Colon (tissue), 2 donors: ENCODE measurements around the gene SCGB1D1.

Source experiments
- FAIRE-seq: peaks from 2 replicates; lab custom pipeline; 2012; peaks lifted over from hg19 to GRCh38; lab: Jason Lieb, UNC
- donor health status: control.
- donor health status: control.

Gene SCGB1D1

GRCh38 chr11:62190011-62190410 lies at the start of gene SCGB1D1:
Gene SCGB1D1 (plus strand): TSS chr11:62190216. CDS start chr11:62190285, 69 bp downstream.
- no peak for FAIRE-seq

GRCh38 chr11:62140304-62141110 lies 49.5 kb upstream of the SCGB1D1 start:
- no peak for FAIRE-seq

GRCh38 chr11:62141111-62142042 lies 48.6 kb upstream of the SCGB1D1 start:
- FAIRE-seq = no peak

- FAIRE-seq = no peak
Measured at GRCh38 chr11:62142043-62142375, 48.0 kb upstream of the SCGB1D1 start.

GRCh38 chr11:62142921-62143320 lies 47.1 kb upstream of the SCGB1D1 start:
- no peak for FAIRE-seq

- FAIRE-seq = no peak
Measured at GRCh38 chr11:62143727-62144126, 46.3 kb upstream of the SCGB1D1 start.

GRCh38 chr11:62144641-62145255 lies 45.3 kb upstream of the SCGB1D1 start:
- FAIRE-seq = no peak

- no peak for FAIRE-seq
Measured at GRCh38 chr11:62145261-62145871, 44.6 kb upstream of the SCGB1D1 start.

- FAIRE-seq = no peak
Measured at GRCh38 chr11:62146476-62147200, 43.4 kb upstream of the SCGB1D1 start.

GRCh38 chr11:62147545-62147944 lies 42.5 kb upstream of the SCGB1D1 start:
- FAIRE-seq = no peak

- no peak for FAIRE-seq
Measured at GRCh38 chr11:62148271-62148980, 41.6 kb upstream of the SCGB1D1 start.

- FAIRE-seq = no peak
Measured at GRCh38 chr11:62149986-62150886, 39.8 kb upstream of the SCGB1D1 start.

- no peak for FAIRE-seq
Measured at GRCh38 chr11:62150887-62151736, 38.9 kb upstream of the SCGB1D1 start.

GRCh38 chr11:62151737-62152102 lies 38.3 kb upstream of the SCGB1D1 start:
- FAIRE-seq = no peak

- FAIRE-seq = no peak
Measured at GRCh38 chr11:62152245-62153086, 37.5 kb upstream of the SCGB1D1 start.

- FAIRE-seq = no peak
Measured at GRCh38 chr11:62153087-62153395, 37.0 kb upstream of the SCGB1D1 start.

GRCh38 chr11:62153617-62154016 lies 36.4 kb upstream of the SCGB1D1 start:
- FAIRE-seq = no peak

GRCh38 chr11:62157603-62158002 lies 32.4 kb upstream of the SCGB1D1 start:
- FAIRE-seq = no peak
